Effector memory CD8-positive, alpha-beta T cell (primary cell): ENCODE measurements around the gene SLC5A8.
"Not testable (repeated sequence)": the region's sequence is repeated elsewhere in the genome, so short reads cannot be mapped to it uniquely, and the experiment has no call there.

Experiments used
- ATAC-seq: fragments of 150-1000 bp; cut with Tn5 transposase; replicated peaks from 2 replicates; pipeline ENCODE4 v1.10.0; 2021; ENCODE audit warnings: mild to moderate bottlenecking, moderate library complexity
- DNase-seq, 3 experiments: peaks; one replicate each; pipeline ENCODE4 v3.0.0; 2021
- H3K27ac Mint-ChIP-seq, 2 donors: one replicate each; pipeline ENCODE4 v1.8.0; 2022; ENCODE audit warnings: mild to moderate bottlenecking in 2 of 2, mixed read lengths in 2 of 2, moderate library complexity in 2 of 2
- H3K27me3 Mint-ChIP-seq, 2 donors: one replicate each; pipeline ENCODE4 v1.8.0; 2022; ENCODE audit warnings: mixed read lengths in 2 of 2
- H3K36me3 Mint-ChIP-seq: one replicate; pipeline ENCODE4 v1.8.0; 2022; ENCODE audit warnings: mild to moderate bottlenecking, moderate library complexity, mixed read lengths; ENCODE audit not compliant: insufficient read depth
- H3K4me1 Mint-ChIP-seq, 2 donors: one replicate each; pipeline ENCODE4 v1.8.0; 2022; ENCODE audit warnings: low read depth in 2 of 2, mixed read lengths in 2 of 2
- H3K4me3 Mint-ChIP-seq, 2 donors: one replicate each; pipeline ENCODE4 v1.8.0; 2022; ENCODE audit warnings: mild to moderate bottlenecking in 2 of 2, mixed read lengths in 2 of 2, moderate library complexity in 2 of 2
- H3K9me3 Mint-ChIP-seq, 2 donors: one replicate each; pipeline ENCODE4 v1.8.0; 2022; ENCODE audit warnings: mixed read lengths in 2 of 2

SLC5A8 gene

GRCh38 chr12:101207086-101207780 is 2.8 kb downstream of the SLC5A8 start:
- H3K27me3 Mint-ChIP-seq, result peaks cover 31 to 43% of the 10 kb centered on the region in 2 donors
- no peak for DNase-seq

DNA sequence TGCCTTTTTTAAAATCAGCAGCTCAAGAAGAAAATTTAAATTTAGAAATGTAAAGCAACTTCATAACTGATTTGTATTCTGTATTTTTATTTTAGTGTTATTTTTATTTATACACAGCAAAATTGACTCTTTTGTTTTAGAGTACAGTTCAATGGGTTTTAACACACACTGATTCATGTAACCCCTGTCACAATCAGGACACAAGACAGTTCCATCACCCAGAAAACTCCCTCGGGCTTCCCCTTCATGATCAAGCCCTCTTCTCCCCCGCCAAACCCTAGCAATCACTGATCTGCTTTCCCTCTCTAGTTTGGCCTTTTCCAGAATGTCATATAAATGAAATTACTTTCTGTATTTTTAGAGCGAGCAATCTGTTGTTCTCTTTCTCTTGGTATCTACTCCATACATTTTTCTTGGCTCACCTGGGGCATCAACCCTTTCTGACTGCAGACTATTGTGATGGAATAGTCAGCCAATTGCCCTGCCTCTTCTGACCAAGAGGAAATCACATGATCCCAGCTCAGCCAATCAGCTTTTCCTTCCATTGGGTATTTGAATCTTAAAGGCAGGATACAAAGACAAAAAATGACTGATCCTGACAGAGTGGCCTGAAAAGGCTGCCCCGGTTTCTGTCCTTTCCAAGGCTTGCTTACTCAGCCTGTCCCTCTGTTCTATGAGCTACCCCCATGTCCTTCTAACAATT is 5.3 kb downstream of the SLC5A8 start:
- peaks cover 26 to 34% of the 10 kb centered on the region in 2 donors for H3K27me3 Mint-ChIP-seq
- H3K27ac Mint-ChIP-seq, result no peak overlapping the region
- DNase-seq (no peak), ATAC-seq (no peak)
- H3K4me1 Mint-ChIP-seq, result no peaks in the 10 kb centered on the region
- no peak overlapping the region for H3K4me3 Mint-ChIP-seq
- H3K36me3 Mint-ChIP-seq, result no peaks in the 10 kb centered on the region
- H3K9me3 Mint-ChIP-seq, result no peaks in the 10 kb centered on the region

More at GRCh38 chr12:101207086-101207780, 2.8 kb downstream of the SLC5A8 start:
- Mint-ChIP-seq H3K27ac (no peak overlapping the region), H3K4me3 (no peak overlapping the region), H3K9me3 (no peaks in the 10 kb centered on the region), H3K4me1 (no peaks in the 10 kb centered on the region), H3K36me3 (no peaks in the 10 kb centered on the region)
- no peak for ATAC-seq

DNA sequence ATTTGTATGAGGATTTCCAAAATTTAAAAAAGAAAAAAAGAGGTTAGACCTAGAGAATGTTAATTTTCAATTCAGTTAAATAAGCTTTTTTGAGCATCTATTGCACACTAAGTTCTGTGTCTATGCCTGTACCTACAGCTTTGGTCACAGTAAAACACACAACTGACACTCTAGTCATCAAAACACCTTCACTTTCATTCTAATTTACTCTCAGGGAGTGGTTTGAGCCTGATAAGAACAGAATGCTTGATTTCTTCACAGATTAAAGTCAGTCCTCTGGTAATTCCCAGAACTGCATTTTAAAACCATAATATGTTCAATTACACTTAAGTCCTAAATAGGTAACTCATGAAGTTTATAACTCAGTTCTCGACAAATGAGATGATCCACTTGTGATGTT is 9.2 kb downstream of the SLC5A8 start:
- no peak for DNase-seq
- Mint-ChIP-seq H3K4me3 (no peak overlapping the region), H3K27me3 (peaks cover 0 to 8% of the 10 kb centered on the region in 2 donors), H3K9me3 (no peaks in the 10 kb centered on the region), H3K27ac (no peak overlapping the region), H3K4me1 (no peaks in the 10 kb centered on the region), H3K36me3 (no peaks in the 10 kb centered on the region)
- ATAC-seq, result no peak

DNA sequence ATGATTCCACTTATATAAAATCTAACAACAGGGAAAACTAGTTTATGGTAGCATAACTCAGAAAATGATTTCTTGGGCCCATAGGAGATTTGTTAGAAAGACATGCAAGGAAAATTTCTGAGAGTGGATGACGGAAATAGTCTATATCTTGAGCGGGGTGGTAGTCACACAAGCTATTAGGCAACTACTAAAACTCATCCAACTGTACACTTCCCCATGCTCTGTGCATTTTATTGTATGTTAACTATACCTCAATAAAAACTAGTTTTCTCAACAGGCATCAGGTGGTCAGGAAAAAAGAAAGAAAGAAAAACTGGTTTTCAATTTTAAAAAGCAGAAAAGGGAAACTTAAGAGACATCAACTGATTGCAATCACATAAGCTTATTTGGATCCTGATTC is 9.9 kb downstream of the SLC5A8 start:
- Mint-ChIP-seq H3K4me3 (no peak overlapping the region), H3K27ac (no peak overlapping the region), H3K9me3 (no peaks in the 10 kb centered on the region), H3K4me1 (no peaks in the 10 kb centered on the region), H3K27me3 (peaks cover 0 to 8% of the 10 kb centered on the region in 2 donors), H3K36me3 (no peaks in the 10 kb centered on the region)
- ATAC-seq (no peak), DNase-seq (no peak)

DNA sequence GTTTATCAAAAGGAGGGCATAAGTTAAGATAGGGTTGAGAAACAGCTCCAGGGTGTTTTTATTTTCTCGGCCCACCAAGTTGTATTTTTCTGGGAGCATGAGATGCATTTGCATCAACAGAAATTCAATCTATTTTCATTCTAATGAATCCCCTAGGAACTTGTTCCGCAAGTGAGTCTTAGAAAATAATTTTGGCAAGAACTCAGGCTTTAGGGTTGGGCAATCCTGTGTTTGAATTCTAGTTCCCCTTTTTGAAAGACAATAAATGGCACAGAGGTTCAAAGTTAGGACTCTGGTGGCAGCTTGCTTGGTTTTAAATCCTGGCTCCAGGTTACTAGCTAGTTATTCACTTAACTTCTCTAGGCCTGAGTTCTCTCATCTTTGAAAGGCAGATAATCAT is 23.7 kb downstream of the SLC5A8 start:
- Mint-ChIP-seq H3K4me1 (no peaks in the 10 kb centered on the region), H3K27me3 (peaks cover 5 to 19% of the 10 kb centered on the region in 2 donors), H3K36me3 (no peaks in the 10 kb centered on the region), H3K9me3 (no peaks in the 10 kb centered on the region), H3K4me3 (no peak overlapping the region), H3K27ac (no peak overlapping the region)
- DNase-seq (no peak), ATAC-seq (no peak)

DNA sequence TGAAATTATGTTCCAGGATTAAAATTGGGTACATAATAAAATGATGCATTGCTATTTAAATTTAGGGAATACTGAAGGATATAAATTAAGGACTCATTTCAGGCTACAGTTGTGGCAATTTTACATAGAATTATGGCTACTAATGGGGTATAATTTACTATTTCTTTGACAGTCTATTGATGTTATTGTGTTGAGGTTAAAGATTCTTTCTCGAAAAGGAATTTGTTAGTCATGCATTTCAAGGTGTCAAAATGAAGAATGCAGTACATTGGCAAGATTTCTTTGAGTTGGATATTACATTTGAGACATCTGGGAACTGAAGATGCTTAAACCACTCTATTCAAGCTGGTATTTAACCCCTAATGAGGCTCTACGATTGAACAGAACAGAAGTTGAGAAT is 28.3 kb downstream of the SLC5A8 start:
- H3K36me3 Mint-ChIP-seq, result no peaks in the 10 kb centered on the region
- no peak for ATAC-seq
- no peak overlapping the region for H3K27ac Mint-ChIP-seq
- no peaks in the 10 kb centered on the region for H3K9me3 Mint-ChIP-seq
- peaks cover 0 to 5% of the 10 kb centered on the region in 2 donors for H3K27me3 Mint-ChIP-seq
- no peak overlapping the region for H3K4me3 Mint-ChIP-seq
- no peak for DNase-seq
- no peaks in the 10 kb centered on the region for H3K4me1 Mint-ChIP-seq

GRCh38 chr12:101174541-101174940 is 35.5 kb downstream of the SLC5A8 start:
- Mint-ChIP-seq H3K27ac (no peak overlapping the region), H3K9me3 (peaks cover 3 to 19% of the 10 kb centered on the region in 2 donors), H3K36me3 (no peaks in the 10 kb centered on the region), H3K27me3 (peaks cover 8 to 15% of the 10 kb centered on the region in 2 donors), H3K4me3 (no peak overlapping the region), H3K4me1 (no peaks in the 10 kb centered on the region)
- DNase-seq (no peak), ATAC-seq (no peak)

DNA sequence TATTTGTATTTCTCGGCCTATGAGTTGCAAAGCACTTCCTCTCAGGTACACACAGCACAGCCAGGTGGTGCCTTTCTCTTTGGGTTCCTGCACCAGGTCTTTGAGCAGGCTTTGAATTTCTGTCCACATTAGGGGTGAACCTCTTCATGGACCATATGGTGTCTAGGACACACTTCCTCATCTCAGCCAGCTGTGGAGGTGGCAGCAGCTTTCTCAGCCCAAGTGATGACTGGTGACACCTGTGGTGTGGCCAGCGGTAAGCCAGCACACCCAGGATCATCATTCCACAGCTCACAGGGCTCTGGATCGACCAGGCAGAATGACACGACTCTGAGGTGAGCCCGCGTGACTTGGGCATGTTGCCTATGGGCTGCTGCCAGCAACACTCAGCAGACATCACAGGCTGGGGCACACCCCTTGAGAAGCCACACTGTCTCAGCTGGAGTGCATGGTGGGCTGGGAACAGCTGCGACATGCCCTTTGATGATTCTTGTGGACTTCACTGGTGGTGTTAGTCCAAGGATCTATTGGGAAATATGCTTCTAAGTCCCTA is 36.8 kb downstream of the SLC5A8 start:
- no peak for DNase-seq
- H3K4me3 Mint-ChIP-seq, result no peak overlapping the region
- ATAC-seq, result no peak
- peaks cover 3 to 19% of the 10 kb centered on the region in 2 donors for H3K9me3 Mint-ChIP-seq
- no peaks in the 10 kb centered on the region for H3K4me1 Mint-ChIP-seq
- peaks cover 8 to 15% of the 10 kb centered on the region in 2 donors for H3K27me3 Mint-ChIP-seq
- no peaks in the 10 kb centered on the region for H3K36me3 Mint-ChIP-seq
- H3K27ac Mint-ChIP-seq, result no peak overlapping the region

DNA sequence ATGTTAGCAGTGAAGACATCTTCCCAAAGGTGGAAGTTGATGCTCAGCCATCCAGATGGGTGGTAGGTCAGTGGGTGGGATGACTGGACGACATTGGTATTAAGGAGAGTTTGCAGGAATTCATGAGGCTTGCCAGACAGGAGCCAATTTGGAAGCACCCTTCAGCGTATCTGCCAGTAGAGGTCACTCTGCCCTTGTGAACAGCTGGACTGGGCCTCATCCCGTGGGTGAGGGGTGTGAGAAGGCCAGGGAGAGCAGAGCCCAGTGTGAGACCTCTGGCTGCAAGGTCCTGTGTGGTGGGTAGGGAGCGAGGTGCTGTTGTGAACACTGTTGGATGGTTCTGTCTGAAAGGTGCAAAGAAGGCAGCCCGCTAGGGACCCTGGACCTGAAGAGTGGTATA is 37.7 kb downstream of the SLC5A8 start:
- ATAC-seq, result no peak
- H3K4me1 Mint-ChIP-seq, result no peaks in the 10 kb centered on the region

GRCh38 chr12:101168001-101168400 is 42.0 kb downstream of the SLC5A8 start:
- Mint-ChIP-seq H3K36me3 (no peaks in the 10 kb centered on the region), H3K27ac (no peak overlapping the region), H3K4me3 (no peak overlapping the region), H3K27me3 (peaks cover 8 to 15% of the 10 kb centered on the region in 2 donors), H3K4me1 (no peaks in the 10 kb centered on the region), H3K9me3 (peaks cover 4 to 8% of the 10 kb centered on the region in 2 donors)
- ATAC-seq (no peak), DNase-seq (no peak)

More for the DNA sequence above, 37.7 kb downstream of the SLC5A8 start:
- no peak overlapping the region for H3K27ac Mint-ChIP-seq
- no peak overlapping the region for H3K4me3 Mint-ChIP-seq
- no peaks in the 10 kb centered on the region for H3K36me3 Mint-ChIP-seq
- no peak for DNase-seq
- H3K27me3 Mint-ChIP-seq, result peaks cover 8 to 15% of the 10 kb centered on the region in 2 donors
- H3K9me3 Mint-ChIP-seq, result peaks cover 3 to 19% of the 10 kb centered on the region in 2 donors

GRCh38 chr12:101166866-101167265 is 43.2 kb downstream of the SLC5A8 start:
- ATAC-seq, result no peak
- Mint-ChIP-seq H3K36me3 (no peaks in the 10 kb centered on the region), H3K27me3 (peaks cover 8 to 10% of the 10 kb centered on the region in 2 donors), H3K27ac (no peak overlapping the region), H3K4me1 (no peaks in the 10 kb centered on the region), H3K4me3 (no peak overlapping the region), H3K9me3 (peaks cover 4 to 8% of the 10 kb centered on the region in 2 donors)
- DNase-seq, result no peak

- peaks cover 0 to 1% of the 10 kb centered on the region in 2 donors for H3K9me3 Mint-ChIP-seq
- ATAC-seq (no peak), DNase-seq (no peak)
Measured at GRCh38 chr12:101165319-101165718, 44.7 kb downstream of the SLC5A8 start.

DNA sequence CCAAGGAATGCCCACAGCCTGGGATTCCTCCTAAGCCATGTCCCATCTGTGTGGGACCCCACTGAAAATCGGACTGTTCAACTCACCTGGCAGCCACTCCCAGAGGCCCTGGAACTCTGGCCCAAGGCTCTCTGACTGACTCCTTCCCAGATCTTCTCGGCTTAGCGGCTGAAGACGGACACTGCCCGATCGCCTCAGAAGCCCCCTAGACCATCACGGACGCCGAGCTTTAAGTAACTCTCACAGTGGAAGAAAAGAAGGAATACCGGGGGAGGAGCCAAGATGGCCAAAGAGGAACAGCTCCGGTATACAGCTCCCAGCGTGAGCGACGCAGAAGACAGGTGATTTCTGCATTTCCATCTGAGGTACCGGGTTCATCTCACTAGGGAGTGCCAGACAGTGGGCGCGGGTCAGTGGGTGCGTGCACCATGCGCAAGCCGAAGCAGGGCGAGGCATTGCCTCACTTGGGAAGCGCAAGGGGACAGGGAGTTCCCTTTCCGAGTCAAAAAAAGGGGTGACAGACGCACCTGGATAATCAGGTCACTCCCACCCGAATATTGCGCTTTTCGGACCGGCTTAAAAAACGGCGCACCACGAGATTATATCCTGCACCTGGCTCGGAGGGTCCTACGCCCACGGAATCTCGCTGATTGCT is 64.1 kb downstream of the SLC5A8 start:
- ATAC-seq, H3K4me1 Mint-ChIP-seq, H3K4me3 Mint-ChIP-seq, DNase-seq, H3K9me3 Mint-ChIP-seq, H3K36me3 Mint-ChIP-seq, H3K27ac Mint-ChIP-seq, H3K27me3 Mint-ChIP-seq: not testable (repeated sequence)

More at GRCh38 chr12:101165319-101165718, 44.7 kb downstream of the SLC5A8 start:
- Mint-ChIP-seq H3K36me3 (no peaks in the 10 kb centered on the region), H3K27ac (no peak overlapping the region), H3K4me3 (no peak overlapping the region), H3K4me1 (no peaks in the 10 kb centered on the region), H3K27me3 (no peaks in the 10 kb centered on the region)
